ENCODE measurements around the gene TEX13D.

TEX13D gene

DNA sequence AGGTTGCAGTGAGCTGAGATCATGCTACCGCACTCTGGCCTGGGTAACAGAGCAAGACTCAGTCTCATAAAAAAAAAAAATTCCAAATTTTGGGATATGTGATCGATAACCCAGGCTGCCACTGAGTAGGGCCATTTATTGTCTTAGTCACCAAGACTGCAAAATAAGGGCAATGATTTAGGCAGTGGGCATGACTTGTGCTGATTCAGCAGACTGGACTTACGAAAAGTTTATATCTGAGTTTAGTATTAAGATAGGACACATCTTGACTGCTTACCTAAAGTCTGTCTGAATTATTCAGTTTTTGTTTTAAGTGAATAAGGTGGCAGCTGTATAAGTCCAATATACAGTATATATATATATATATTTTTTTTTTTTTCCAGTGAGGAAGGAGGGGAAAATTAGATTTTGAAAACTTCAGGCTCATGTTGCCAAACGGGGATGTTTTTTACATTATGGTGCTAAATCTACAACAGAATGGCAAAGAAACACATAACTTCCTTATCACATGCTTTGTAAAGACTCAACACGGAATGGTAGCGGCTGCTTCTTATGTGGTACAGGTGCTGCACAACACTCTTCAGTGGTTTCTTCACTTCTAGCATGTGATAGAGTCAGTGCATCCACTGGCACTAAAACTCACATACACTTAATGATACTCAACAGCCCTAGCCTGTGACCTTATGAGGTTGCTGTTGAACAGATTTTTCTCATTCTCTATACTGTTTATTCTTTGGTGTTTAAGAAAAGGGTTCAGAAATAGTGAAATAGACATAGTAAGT is 6.5 kb downstream of the TEX13D start:
- DNase-seq, result no peak
- TF ChIP-seq, protein P1, sequence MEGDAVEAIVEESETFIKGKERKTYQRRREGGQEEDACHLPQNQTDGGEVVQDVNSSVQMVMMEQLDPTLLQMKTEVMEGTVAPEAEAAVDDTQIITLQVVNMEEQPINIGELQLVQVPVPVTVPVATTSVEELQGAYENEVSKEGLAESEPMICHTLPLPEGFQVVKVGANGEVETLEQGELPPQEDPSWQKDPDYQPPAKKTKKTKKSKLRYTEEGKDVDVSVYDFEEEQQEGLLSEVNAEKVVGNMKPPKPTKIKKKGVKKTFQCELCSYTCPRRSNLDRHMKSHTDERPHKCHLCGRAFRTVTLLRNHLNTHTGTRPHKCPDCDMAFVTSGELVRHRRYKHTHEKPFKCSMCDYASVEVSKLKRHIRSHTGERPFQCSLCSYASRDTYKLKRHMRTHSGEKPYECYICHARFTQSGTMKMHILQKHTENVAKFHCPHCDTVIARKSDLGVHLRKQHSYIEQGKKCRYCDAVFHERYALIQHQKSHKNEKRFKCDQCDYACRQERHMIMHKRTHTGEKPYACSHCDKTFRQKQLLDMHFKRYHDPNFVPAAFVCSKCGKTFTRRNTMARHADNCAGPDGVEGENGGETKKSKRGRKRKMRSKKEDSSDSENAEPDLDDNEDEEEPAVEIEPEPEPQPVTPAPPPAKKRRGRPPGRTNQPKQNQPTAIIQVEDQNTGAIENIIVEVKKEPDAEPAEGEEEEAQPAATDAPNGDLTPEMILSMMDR (IDR thresholded peaks at IDR 0.05), result no peak
- Mint-ChIP-seq H3K27me3 (ENCODE audit: low read depth, poor library complexity) (no peaks in the 10 kb centered on the region), H3K36me3 (ENCODE audit: low read depth) (no peaks in the 10 kb centered on the region), H3K4me3 (no peak overlapping the region), H3K9me3 (no peaks in the 10 kb centered on the region), H3K4me1 (no peaks in the 10 kb centered on the region), H3K27ac (no peak overlapping the region)

DNA sequence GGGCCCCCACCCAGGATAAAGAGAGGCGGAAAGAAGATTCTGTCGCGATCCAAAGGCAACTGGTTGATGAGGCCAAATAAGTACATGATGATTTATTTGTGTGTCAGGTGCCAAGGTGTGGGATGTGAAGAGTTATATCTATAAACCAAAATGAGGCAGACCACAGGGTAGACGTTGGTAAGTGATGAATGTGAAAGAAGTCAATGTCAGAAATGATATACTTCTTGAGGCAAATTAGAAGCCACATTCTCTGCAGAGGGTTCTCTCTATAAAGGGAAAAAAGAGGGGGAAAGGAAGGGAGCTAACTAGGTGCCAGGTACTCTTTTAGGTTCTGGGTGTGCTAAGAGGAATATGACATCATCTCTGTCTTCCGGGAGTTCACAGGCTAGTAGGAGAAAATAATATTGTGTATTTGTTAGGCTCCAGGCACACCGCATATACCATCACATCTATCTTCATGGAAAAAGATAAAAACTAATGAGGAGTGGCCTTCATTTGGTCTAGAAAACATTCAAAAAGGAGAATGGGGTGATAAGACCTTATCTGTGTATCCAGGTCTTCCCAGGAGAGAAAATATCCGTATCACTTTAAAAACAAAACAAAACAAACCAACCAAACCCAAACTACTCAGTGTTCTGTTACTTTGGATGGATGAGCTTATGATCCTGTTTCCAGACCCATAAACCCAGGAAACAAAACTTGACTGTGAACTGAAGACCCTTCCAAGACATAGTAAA is 9.1 kb downstream of the TEX13D start:
- DNase-seq, result no peak
- Mint-ChIP-seq H3K4me1 (peaks cover 4% of the 10 kb centered on the region), H3K27me3 (ENCODE audit: low read depth, poor library complexity) (no peaks in the 10 kb centered on the region), H3K36me3 (ENCODE audit: low read depth) (no peaks in the 10 kb centered on the region), H3K27ac (no peak overlapping the region), H3K4me3 (no peak overlapping the region), H3K9me3 (no peaks in the 10 kb centered on the region)
- TF ChIP-seq, protein P1 (IDR thresholded peaks at IDR 0.05), result no peak

DNA sequence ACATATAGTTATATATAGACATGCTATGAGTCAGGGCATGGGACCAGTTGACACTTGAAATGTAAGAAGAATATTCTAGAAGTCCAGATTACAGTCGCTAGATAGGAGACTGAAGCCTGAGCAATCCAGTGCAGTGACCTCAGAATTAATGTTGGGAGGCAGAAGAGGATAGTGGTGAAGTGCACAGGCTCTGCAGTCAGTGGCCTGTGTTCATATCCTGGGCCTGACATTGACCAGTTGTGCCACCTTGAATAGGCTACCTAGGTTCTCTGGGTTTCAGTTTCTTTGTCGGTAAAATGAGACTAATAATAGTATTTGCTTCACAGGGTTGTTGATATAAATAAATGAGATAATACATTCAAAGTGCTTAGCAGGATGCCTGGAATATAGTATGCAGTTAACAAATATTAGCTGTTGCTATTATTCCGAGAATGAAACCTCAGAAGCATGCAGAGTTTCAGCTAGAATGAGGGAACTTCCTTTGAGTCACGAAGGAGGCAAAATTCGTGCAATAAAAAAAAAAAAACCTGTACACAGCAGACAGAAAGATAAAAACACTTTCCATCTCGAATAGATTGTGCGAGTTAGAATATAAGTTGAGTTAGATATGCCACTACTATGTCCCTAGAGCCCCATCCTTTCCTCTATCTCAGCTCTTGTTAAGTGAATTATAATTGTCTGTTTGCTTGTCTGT is 9.9 kb downstream of the TEX13D start:
- H3K27me3 Mint-ChIP-seq (ENCODE audit: low read depth, poor library complexity), result no peaks in the 10 kb centered on the region
- TF ChIP-seq, protein P1 (IDR thresholded peaks at IDR 0.05), result no peak
- no peaks in the 10 kb centered on the region for H3K9me3 Mint-ChIP-seq
- DNase-seq, result no peak
- peaks cover 4% of the 10 kb centered on the region for H3K4me1 Mint-ChIP-seq
- H3K36me3 Mint-ChIP-seq (ENCODE audit: low read depth), result no peaks in the 10 kb centered on the region
- H3K27ac Mint-ChIP-seq, result no peak overlapping the region
- no peak overlapping the region for H3K4me3 Mint-ChIP-seq

DNA sequence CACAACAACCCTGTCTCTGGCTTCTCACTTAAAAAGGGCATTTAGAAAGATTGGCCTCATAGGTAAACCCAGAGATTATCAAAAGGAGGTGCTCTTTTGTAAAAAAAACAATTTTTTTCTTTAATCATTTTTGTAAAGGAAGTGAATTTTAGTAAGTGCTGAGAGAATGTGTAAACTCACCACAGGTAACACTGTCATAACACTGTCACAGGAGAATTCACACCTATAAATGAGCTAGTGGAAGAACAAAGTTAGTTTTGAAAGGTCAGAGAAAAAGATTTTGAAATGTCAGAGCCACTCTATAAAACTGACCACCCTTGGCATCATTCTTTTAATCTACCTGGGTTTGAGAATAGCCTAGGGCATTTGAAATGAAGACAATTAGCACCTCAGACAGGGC is 10.6 kb downstream of the TEX13D start:
- no peaks in the 10 kb centered on the region for H3K36me3 Mint-ChIP-seq (ENCODE audit: low read depth)
- TF ChIP-seq, protein P1 (IDR thresholded peaks at IDR 0.05), result no peak
- H3K4me3 Mint-ChIP-seq, result no peak overlapping the region

DNA sequence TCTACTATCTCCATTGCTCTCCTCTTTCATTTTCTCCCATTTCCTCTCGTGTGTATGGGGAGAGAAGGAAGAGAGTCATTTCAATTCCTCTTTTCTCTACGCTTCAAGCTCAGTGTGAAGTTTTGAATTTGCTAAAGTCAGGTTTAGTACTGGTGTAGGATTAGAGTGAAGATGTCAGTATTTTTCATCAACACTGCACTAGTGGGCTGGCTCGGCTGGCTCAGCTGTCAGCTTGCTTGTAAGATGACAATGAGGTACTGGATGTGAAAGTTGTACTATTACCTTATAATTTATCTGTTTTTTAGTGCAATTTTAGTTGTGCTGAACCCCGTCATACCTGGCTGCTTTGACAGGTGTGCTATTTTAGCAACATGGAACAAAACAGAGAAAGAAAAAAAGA is 11.8 kb downstream of the TEX13D start:
- H3K27me3 Mint-ChIP-seq (ENCODE audit: low read depth, poor library complexity), result no peaks in the 10 kb centered on the region
- TF ChIP-seq, protein P1 (IDR thresholded peaks at IDR 0.05), result no peak
- H3K36me3 Mint-ChIP-seq (ENCODE audit: low read depth), result no peaks in the 10 kb centered on the region
- no peaks in the 10 kb centered on the region for H3K9me3 Mint-ChIP-seq
- no peak overlapping the region for H3K4me3 Mint-ChIP-seq
- peaks cover 15% of the 10 kb centered on the region for H3K4me1 Mint-ChIP-seq
- no peak for DNase-seq
- H3K27ac Mint-ChIP-seq, result peak overlapping the region; percentile 26

More for the DNA sequence above, 10.6 kb downstream of the TEX13D start:
- Mint-ChIP-seq H3K9me3 (no peaks in the 10 kb centered on the region), H3K27me3 (ENCODE audit: low read depth, poor library complexity) (no peaks in the 10 kb centered on the region), H3K4me1 (peaks cover 9% of the 10 kb centered on the region), H3K27ac (no peak overlapping the region)
- DNase-seq, result no peak

Data from nephron progenitor cell (in vitro differentiated cells).